MM.1S (cell line): ENCODE data around the gene ESRRA.

Experiments
- DNase-seq: peaks from one replicate; pipeline ENCODE4 v3.0.0-alpha.2; 2015
- H2AFZ ChIP-seq: fragments of 300-600 bp; sonication (generic); 2 replicates; pipeline ENCODE4 v1.6.0; 2016; ENCODE audit warnings: antibody characterized with exemption, low read length
- H3F3A ChIP-seq: fragments of 300-600 bp; sonication (generic); 2 replicates; pipeline ENCODE4 v1.6.1; 2016; ENCODE audit warnings: mild to moderate bottlenecking, antibody characterized with exemption, low read length, moderate library complexity, mixed read lengths; ENCODE audit not compliant: insufficient read depth
- H3K27ac ChIP-seq: fragments of 300-600 bp; sonication (generic); 2 replicates; pipeline ENCODE4 v1.5.1; 2016; ENCODE audit warnings: mild to moderate bottlenecking, low read length
- H3K27me3 ChIP-seq: fragments of 300-600 bp; sonication (generic); replicated peaks from 2 replicates; pipeline ENCODE4 v1.6.0; 2016; ENCODE audit warnings: low read length; ENCODE audit not compliant: insufficient read depth
- H3K36me3 ChIP-seq: fragments of 300-600 bp; sonication (generic); replicated peaks from 2 replicates; pipeline ENCODE4 v1.6.1; 2016; ENCODE audit warnings: mild to moderate bottlenecking, low read length, mixed read lengths; ENCODE audit not compliant: insufficient read depth
- H3K4me1 ChIP-seq: fragments of 300-600 bp; sonication (generic); 2 replicates; pipeline ENCODE4 v1.6.1; 2016; ENCODE audit warnings: low read length, mixed read lengths
- H3K4me2 ChIP-seq: fragments of 300-600 bp; sonication (generic); 2 replicates; pipeline ENCODE4 v1.6.0; 2016; ENCODE audit warnings: low read depth, low read length
- H3K4me3 ChIP-seq: fragments of 300-600 bp; sonication (generic); 2 replicates; pipeline ENCODE4 v1.5.1; 2016; ENCODE audit warnings: low read length, mixed read lengths
- H3K79me2 ChIP-seq: fragments of 300-600 bp; sonication (generic); 2 replicates; pipeline ENCODE4 v1.6.1; 2016; ENCODE audit warnings: mixed run types, low read length, mixed read lengths
- H3K9ac ChIP-seq: fragments of 300-600 bp; sonication (generic); 2 replicates; pipeline ENCODE4 v1.6.1; 2016; ENCODE audit warnings: low read length, mixed read lengths
- H3K9me2 ChIP-seq: fragments of 300-600 bp; sonication (generic); replicated peaks from 2 replicates; pipeline ENCODE4 v1.6.1; 2016; ENCODE audit warnings: mild to moderate bottlenecking, low read length, mixed read lengths; ENCODE audit not compliant: insufficient read depth
- H3K9me3 ChIP-seq: fragments of 300-600 bp; sonication (generic); replicated peaks from 2 replicates; pipeline ENCODE4 v1.6.1; 2016; ENCODE audit warnings: mild to moderate bottlenecking, low read length, mixed read lengths; ENCODE audit not compliant: insufficient read depth
- H4K20me1 ChIP-seq: fragments of 300-600 bp; sonication (generic); 2 replicates; pipeline ENCODE4 v1.6.1; 2016; ENCODE audit warnings: mild to moderate bottlenecking, low read length, moderate library complexity, mixed read lengths; ENCODE audit not compliant: insufficient read depth
- EZH2 ChIP-seq: fragments of 300-600 bp; sonication (generic); optimal IDR thresholded peaks from 2 replicates; pipeline ENCODE3; 2017; ENCODE audit warnings: low read depth, mild to moderate bottlenecking, antibody characterized with exemption, low read length, mixed read lengths
- EZH2phosphoT487 ChIP-seq: fragments of 300-600 bp; sonication (generic); IDR thresholded peaks from 2 replicates; pipeline ENCODE4 v1.6.1; 2018; ENCODE audit warnings: antibody characterized with exemption, low read length
- TF ChIP-seq, protein P1 (sequence below): fragments of 300-600 bp; sonication (generic); IDR thresholded peaks from 2 replicates; pipeline ENCODE4 v1.5.1; 2016; ENCODE audit warnings: antibody characterized with exemption, low read length, mixed read lengths

The ESRRA gene

GRCh38 chr11:64290352-64291261 is 14.7 kb upstream of the ESRRA start:
- Histone ChIP-seq H3K4me3 (no peak overlapping the region), H3K79me2 (peaks cover 3% of the 10 kb centered on the region; the same call in 1 of the 2 replicates), H3K27me3 (peaks cover 45% of the 10 kb centered on the region), H3K36me3 (no peaks in the 10 kb centered on the region), H3K27ac (no peak overlapping the region), H3K9ac (no peak overlapping the region), H3F3A (peaks cover 8% of the 10 kb centered on the region; the same call in 1 of the 2 replicates), H2AFZ (no peak overlapping the region), H3K4me2 (no peak overlapping the region), H3K9me2 (no peaks in the 10 kb centered on the region), H3K4me1 (0 out of 2 replicates have a peak, but pooled peaks cover 3% of the 10 kb centered on the region), H3K9me3 (no peaks in the 10 kb centered on the region), H4K20me1 (no peaks in the 10 kb centered on the region)
- TF ChIP-seq, protein P1, sequence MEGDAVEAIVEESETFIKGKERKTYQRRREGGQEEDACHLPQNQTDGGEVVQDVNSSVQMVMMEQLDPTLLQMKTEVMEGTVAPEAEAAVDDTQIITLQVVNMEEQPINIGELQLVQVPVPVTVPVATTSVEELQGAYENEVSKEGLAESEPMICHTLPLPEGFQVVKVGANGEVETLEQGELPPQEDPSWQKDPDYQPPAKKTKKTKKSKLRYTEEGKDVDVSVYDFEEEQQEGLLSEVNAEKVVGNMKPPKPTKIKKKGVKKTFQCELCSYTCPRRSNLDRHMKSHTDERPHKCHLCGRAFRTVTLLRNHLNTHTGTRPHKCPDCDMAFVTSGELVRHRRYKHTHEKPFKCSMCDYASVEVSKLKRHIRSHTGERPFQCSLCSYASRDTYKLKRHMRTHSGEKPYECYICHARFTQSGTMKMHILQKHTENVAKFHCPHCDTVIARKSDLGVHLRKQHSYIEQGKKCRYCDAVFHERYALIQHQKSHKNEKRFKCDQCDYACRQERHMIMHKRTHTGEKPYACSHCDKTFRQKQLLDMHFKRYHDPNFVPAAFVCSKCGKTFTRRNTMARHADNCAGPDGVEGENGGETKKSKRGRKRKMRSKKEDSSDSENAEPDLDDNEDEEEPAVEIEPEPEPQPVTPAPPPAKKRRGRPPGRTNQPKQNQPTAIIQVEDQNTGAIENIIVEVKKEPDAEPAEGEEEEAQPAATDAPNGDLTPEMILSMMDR: no peak
- TF ChIP-seq EZH2 (no peak), EZH2phosphoT487 (no peak)
- peak; percentile 1 for DNase-seq

DNA sequence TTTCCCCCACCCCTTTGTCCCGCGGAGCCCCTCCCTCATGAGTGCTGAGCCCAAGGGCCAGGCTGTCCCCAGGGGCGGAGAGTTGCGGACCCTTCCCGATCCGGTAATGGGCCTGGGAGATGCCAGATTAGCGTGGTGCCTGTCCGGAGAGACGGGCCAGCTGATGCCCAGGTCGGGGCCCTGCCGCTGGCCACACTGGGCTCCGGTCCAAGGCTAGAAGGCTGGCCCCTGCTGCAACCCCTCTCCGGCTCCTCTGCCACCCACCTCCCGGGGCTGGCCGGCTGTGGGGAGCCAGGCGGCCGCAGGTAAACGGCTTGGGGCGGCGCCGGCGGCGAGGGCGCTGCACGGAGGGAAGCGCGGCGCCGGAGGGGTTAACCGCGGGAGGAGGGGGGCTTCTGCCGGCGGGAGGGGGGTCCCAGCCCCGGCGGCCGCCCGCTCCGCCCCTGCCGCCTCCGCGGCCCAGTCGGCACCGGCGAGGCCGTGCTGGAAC is 14.0 kb upstream of the ESRRA start, which contains the start of gene KCNK4:
Gene KCNK4, plus strand, starts transcription at position 41 of the 490 bp plus-strand sequence. CDS start 1,717 bp downstream, outside the sequence.
- H3K4me1 ChIP-seq: 0 out of 2 replicates have a peak, but pooled peaks cover under 1% of the 10 kb centered on the region

GRCh38 chr11:64291752-64292459 is 13.4 kb upstream of the ESRRA start:
- H3K4me2 ChIP-seq: peak overlapping the region; percentile 12; the same call in 1 of the 2 replicates
- peaks cover 58% of the 10 kb centered on the region for H3K27me3 ChIP-seq
- no peak overlapping the region for H3K9ac ChIP-seq
- H3K4me1 ChIP-seq: no peaks in the 10 kb centered on the region
- 0 out of 2 replicates have a peak, but pooled peaks cover 5% of the 10 kb centered on the region for H3F3A ChIP-seq
- TF ChIP-seq EZH2: no peak
- no peak for TF ChIP-seq EZH2phosphoT487
- no peak overlapping the region for H3K4me3 ChIP-seq
- no peaks in the 10 kb centered on the region for H3K36me3 ChIP-seq
- H4K20me1 ChIP-seq: no peaks in the 10 kb centered on the region
- H3K27ac ChIP-seq: no peak overlapping the region
- no peaks in the 10 kb centered on the region for H3K9me3 ChIP-seq
- no peak overlapping the region for H2AFZ ChIP-seq
- H3K79me2 ChIP-seq: no peaks in the 10 kb centered on the region
- no peak for DNase-seq
- no peaks in the 10 kb centered on the region for H3K9me2 ChIP-seq

More for the DNA sequence above, 14.0 kb upstream of the ESRRA start, which contains the start of gene KCNK4:
- Histone ChIP-seq H2AFZ (no peak within 1 kb of the TSS), H3K9ac (no peak within 1 kb of the TSS), H3K4me3 (no peak within 1 kb of the TSS), H3K4me2 (peak within 1 kb of the TSS; percentile 12; the same call in 1 of the 2 replicates), H3K79me2 (no peaks in the 10 kb centered on the region; the same call in 1 of the 2 replicates), H3K27me3 (peaks cover 52% of the 10 kb centered on the region), H4K20me1 (no peaks in the 10 kb centered on the region), H3K9me2 (no peaks in the 10 kb centered on the region), H3K36me3 (no peaks in the 10 kb centered on the region), H3F3A (peaks cover 8% of the 10 kb centered on the region; the same call in 1 of the 2 replicates), H3K9me3 (no peaks in the 10 kb centered on the region), H3K27ac (no peak within 1 kb of the TSS)
- TF ChIP-seq, protein P1: no peak
- TF ChIP-seq EZH2: no peak
- no peak for TF ChIP-seq EZH2phosphoT487
- no peak for DNase-seq
